ENCODE measurements around the gene DOK7. TPM values are rescaled to one million over a fixed set of nuclear protein-coding genes. Genes with fewer than 3 reads are reported as not detected.

DOK7 gene
- total RNA-seq, 1 experiment from 2014 or later = not detected

- no peak for TF ChIP-seq CTCF (conservative IDR thresholded peaks at IDR 0.05; ENCODE audit: low read depth, low read length)
- TF ChIP-seq EZH2 (IDR thresholded peaks at IDR 0.05; ENCODE audit: borderline replicate concordance, low read depth, low read length, poor library complexity, severe bottlenecking) = no peak
- Histone ChIP-seq H3K27me3 (replicated peaks; ENCODE audit: insufficient read depth, low read depth, low read length, poor library complexity) (no peaks in the 10 kb centered on the region), H3K36me3 (ENCODE audit: insufficient read depth, low read length, poor library complexity, severe bottlenecking) (peaks cover 12% of the 10 kb centered on the region), H3K9me3 (ENCODE audit: low read depth, low read length, poor library complexity, severe bottlenecking) (no peaks in the 10 kb centered on the region), H3K27ac (ENCODE audit: low read depth, low read length, poor library complexity, severe bottlenecking) (no peak overlapping the region), H3K4me3 (ENCODE audit: low read depth, low read length, poor library complexity, severe bottlenecking) (no peak overlapping the region), H3K4me1 (ENCODE audit: insufficient read depth, low read length, poor library complexity, severe bottlenecking) (no peaks in the 10 kb centered on the region)
- BruUV-seq (replicated peaks) = no TSS peak
- CTCF ChIA-PET = no interaction called here
- intact Hi-C loops (cut with micrococcal nuclease; ENCODE audit: unreplicated experiment) = no loop called here
- POLR2A ChIA-PET (ENCODE audit: low non-redundant PET) = no interaction called here
- DNase-seq (ENCODE audit: low spot score) = no peak
Observed at GRCh38 chr4:3422241-3422801, 40.8 kb upstream of the DOK7 start.

GRCh38 chr4:3422808-3423297, 40.3 kb upstream of the DOK7 start:
- no TSS peak for BruUV-seq (replicated peaks)
- ChIA-PET POLR2A (ENCODE audit: low non-redundant PET) (no interaction called here), CTCF (no interaction called here)
- Histone ChIP-seq H3K9me3 (ENCODE audit: low read depth, low read length, poor library complexity, severe bottlenecking) (no peaks in the 10 kb centered on the region), H3K27me3 (replicated peaks; ENCODE audit: insufficient read depth, low read depth, low read length, poor library complexity) (no peaks in the 10 kb centered on the region), H3K4me3 (ENCODE audit: low read depth, low read length, poor library complexity, severe bottlenecking) (no peak overlapping the region), H3K36me3 (ENCODE audit: insufficient read depth, low read length, poor library complexity, severe bottlenecking) (peaks cover 6% of the 10 kb centered on the region), H3K27ac (ENCODE audit: low read depth, low read length, poor library complexity, severe bottlenecking) (no peak overlapping the region), H3K4me1 (ENCODE audit: insufficient read depth, low read length, poor library complexity, severe bottlenecking) (no peaks in the 10 kb centered on the region)
- no peak for DNase-seq (ENCODE audit: low spot score)
- no peak for TF ChIP-seq EZH2 (IDR thresholded peaks at IDR 0.05; ENCODE audit: borderline replicate concordance, low read depth, low read length, poor library complexity, severe bottlenecking)
- no peak for TF ChIP-seq CTCF (conservative IDR thresholded peaks at IDR 0.05; ENCODE audit: low read depth, low read length)
- intact Hi-C loops (cut with micrococcal nuclease; ENCODE audit: unreplicated experiment) = no loop called here

- H3K36me3 ChIP-seq (ENCODE audit: insufficient read depth, low read length, poor library complexity, severe bottlenecking) = peaks cover 2% of the 10 kb centered on the region
- no peak overlapping the region for H3K27ac ChIP-seq (ENCODE audit: low read depth, low read length, poor library complexity, severe bottlenecking)
- CTCF ChIA-PET = no interaction called here
- BruUV-seq (replicated peaks) = no TSS peak
- no peak overlapping the region for H3K4me3 ChIP-seq (ENCODE audit: low read depth, low read length, poor library complexity, severe bottlenecking)
- H3K4me1 ChIP-seq (ENCODE audit: insufficient read depth, low read length, poor library complexity, severe bottlenecking) = no peaks in the 10 kb centered on the region
- H3K27me3 ChIP-seq (replicated peaks; ENCODE audit: insufficient read depth, low read depth, low read length, poor library complexity) = no peaks in the 10 kb centered on the region
- DNase-seq (ENCODE audit: low spot score) = no peak
- POLR2A ChIA-PET (ENCODE audit: low non-redundant PET) = no interaction called here
- TF ChIP-seq CTCF (conservative IDR thresholded peaks at IDR 0.05; ENCODE audit: low read depth, low read length) (no peak), EZH2 (IDR thresholded peaks at IDR 0.05; ENCODE audit: borderline replicate concordance, low read depth, low read length, poor library complexity, severe bottlenecking) (no peak)
- H3K9me3 ChIP-seq (ENCODE audit: low read depth, low read length, poor library complexity, severe bottlenecking) = no peaks in the 10 kb centered on the region
- intact Hi-C loops (cut with micrococcal nuclease; ENCODE audit: unreplicated experiment) = no loop called here
Observed at GRCh38 chr4:3423406-3423805, 39.7 kb upstream of the DOK7 start.

Measured in A673 (cell line).